ENCODE data around the gene RAD51B.

The RAD51B gene

DNA sequence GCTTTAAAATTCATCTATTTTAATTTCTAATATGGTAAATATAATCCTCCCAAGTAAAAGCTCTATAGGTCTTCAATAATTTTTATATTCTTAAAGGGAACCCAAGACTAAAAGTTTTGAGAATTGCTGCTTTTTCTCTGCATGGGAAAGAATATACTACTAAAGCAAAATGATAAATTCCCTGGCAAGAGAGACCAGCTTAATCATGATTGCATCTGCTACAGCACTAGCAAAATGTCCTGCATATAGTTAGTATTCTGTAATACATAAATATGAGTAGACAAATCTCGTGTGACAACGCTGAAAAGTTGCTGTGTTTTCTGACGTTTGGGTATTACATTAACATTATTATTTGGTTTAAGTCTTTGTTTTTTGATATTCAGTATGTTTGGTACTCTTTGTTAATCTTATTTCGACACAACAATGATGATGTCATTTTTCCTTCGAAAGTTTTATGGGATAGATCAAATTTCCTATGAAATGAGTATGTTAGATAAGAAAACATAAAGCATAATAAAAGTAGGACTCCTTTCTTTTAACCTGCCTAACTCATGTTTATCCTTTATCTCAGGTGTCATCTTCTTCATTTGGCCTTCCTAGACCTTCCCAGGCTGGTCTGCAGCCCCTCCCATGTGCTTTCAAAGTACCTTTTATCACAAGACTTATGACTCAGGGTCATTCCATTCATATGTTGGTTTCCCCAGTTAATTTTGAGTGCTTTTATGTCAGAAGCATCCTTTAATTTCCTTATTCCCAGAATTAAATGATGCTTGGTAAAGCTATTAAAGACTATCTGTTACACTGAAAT, 321.9 kb downstream of the RAD51B start:
- POLR2A ChIA-PET, result no interaction called here
- CTCF ChIA-PET, result interaction anchor here (0.6 kb wide), 2 partner anchors 12 to 197 kb away, joined by 3 to 6 read pairs; no protein-coding TSS in a partner anchor
- Histone ChIP-seq H3K4me1 (ENCODE audit: control insufficient read depth, insufficient read depth, low read length) (peaks cover 60% of the 10 kb centered on the region), H3K9me3 (ENCODE audit: control insufficient read depth, insufficient read depth, low read depth, low read length) (no peaks in the 10 kb centered on the region), H3K4me3 (ENCODE audit: low read depth, low read length) (no peak overlapping the region), H3K36me3 (ENCODE audit: control insufficient read depth in 2 of 2, insufficient read depth in 1 of 2, low read length in 2 of 2) (no peaks in the 10 kb centered on the region), H3K27ac (ENCODE audit: extremely low read depth, low read depth, low read length) (peak overlapping the region; percentile 96)
- TF ChIP-seq ZBTB1 (tag by site-specific recombination; IDR thresholded peaks at IDR 0.05) (no peak), TCF7L2 (IDR thresholded peaks at IDR 0.05; ENCODE audit: borderline replicate concordance, low read depth, low read length) (peak; percentile 84), ZNF214 (tag by site-specific recombination; IDR thresholded peaks at IDR 0.05; ENCODE audit: borderline replicate concordance) (no peak), WT1 (tag by site-specific recombination; IDR thresholded peaks at IDR 0.05) (peak; percentile 89), YY2 (tag by site-specific recombination; IDR thresholded peaks at IDR 0.05) (no peak), KLF9 (tag by site-specific recombination; IDR thresholded peaks at IDR 0.05; ENCODE audit: low read depth) (no peak), ZXDB (tag by site-specific recombination; IDR thresholded peaks at IDR 0.05) (peak; percentile 89), ZNF404 (tag by site-specific recombination; IDR thresholded peaks at IDR 0.05) (no peak), ZNF48 (tag by site-specific recombination; IDR thresholded peaks at IDR 0.05) (no peak), GLIS2 (tag by site-specific recombination; IDR thresholded peaks at IDR 0.05) (no peak), ZNF658 (tag by site-specific recombination; IDR thresholded peaks at IDR 0.05) (no peak), HOXA7 (CRISPR knock-in tag; IDR thresholded peaks at IDR 0.05; ENCODE audit: borderline replicate concordance) (no peak), ZNF155 (tag by site-specific recombination; IDR thresholded peaks at IDR 0.05) (no peak), ZNF624 (tag by site-specific recombination; IDR thresholded peaks at IDR 0.05) (no peak), ZNF548 (tag by site-specific recombination; IDR thresholded peaks at IDR 0.05) (no peak), ZSCAN30 (tag by site-specific recombination; IDR thresholded peaks at IDR 0.05) (0 out of 2 replicates have a peak, but pooled peaks have one; percentile 16), GLI4 (tag by site-specific recombination; IDR thresholded peaks at IDR 0.05) (no peak), ZNF112 (tag by site-specific recombination; IDR thresholded peaks at IDR 0.05) (no peak), KLF1 (tag by site-specific recombination; IDR thresholded peaks at IDR 0.05) (peak; percentile 44), ZNF670 (tag by site-specific recombination; IDR thresholded peaks at IDR 0.05; ENCODE audit: low read depth) (no peak), ZNF707 (tag by site-specific recombination; IDR thresholded peaks at IDR 0.05) (no peak), EGR2 (tag by site-specific recombination; IDR thresholded peaks at IDR 0.05; ENCODE audit: low read depth) (no peak), ZNF791 (tag by site-specific recombination; IDR thresholded peaks at IDR 0.05) (no peak), BCL11B (tag by site-specific recombination; IDR thresholded peaks at IDR 0.05; ENCODE audit: low read depth) (no peak), ZBTB21 (tag by site-specific recombination; IDR thresholded peaks at IDR 0.05) (peak; percentile 91), ZNF324 (tag by site-specific recombination; IDR thresholded peaks at IDR 0.05) (0 out of 2 replicates have a peak, but pooled peaks have one; percentile 64), ZNF423 (tag by site-specific recombination; IDR thresholded peaks at IDR 0.05) (no peak)
- TF ChIP-seq, protein P1, sequence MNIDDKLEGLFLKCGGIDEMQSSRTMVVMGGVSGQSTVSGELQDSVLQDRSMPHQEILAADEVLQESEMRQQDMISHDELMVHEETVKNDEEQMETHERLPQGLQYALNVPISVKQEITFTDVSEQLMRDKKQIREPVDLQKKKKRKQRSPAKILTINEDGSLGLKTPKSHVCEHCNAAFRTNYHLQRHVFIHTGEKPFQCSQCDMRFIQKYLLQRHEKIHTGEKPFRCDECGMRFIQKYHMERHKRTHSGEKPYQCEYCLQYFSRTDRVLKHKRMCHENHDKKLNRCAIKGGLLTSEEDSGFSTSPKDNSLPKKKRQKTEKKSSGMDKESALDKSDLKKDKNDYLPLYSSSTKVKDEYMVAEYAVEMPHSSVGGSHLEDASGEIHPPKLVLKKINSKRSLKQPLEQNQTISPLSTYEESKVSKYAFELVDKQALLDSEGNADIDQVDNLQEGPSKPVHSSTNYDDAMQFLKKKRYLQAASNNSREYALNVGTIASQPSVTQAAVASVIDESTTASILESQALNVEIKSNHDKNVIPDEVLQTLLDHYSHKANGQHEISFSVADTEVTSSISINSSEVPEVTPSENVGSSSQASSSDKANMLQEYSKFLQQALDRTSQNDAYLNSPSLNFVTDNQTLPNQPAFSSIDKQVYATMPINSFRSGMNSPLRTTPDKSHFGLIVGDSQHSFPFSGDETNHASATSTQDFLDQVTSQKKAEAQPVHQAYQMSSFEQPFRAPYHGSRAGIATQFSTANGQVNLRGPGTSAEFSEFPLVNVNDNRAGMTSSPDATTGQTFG (tag by site-specific recombination; IDR thresholded peaks at IDR 0.05; ENCODE audit: borderline replicate concordance), result no peak
- TF ChIP-seq, protein P2, sequence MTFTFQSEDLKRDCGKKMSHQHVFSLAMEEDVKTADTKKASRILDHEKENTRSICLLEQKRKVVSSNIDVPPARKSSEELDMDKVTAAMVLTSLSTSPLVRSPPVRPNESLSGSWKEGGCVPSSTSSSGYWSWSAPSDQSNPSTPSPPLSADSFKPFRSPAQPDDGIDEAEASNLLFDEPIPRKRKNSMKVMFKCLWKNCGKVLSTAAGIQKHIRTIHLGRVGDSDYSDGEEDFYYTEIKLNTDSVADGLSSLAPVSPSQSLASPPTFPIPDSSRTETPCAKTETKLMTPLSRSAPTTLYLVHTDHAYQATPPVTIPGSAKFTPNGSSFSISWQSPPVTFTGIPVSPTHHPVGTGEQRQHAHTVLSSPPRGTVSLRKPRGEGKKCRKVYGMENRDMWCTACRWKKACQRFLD (tag by site-specific recombination; IDR thresholded peaks at IDR 0.05), result no peak
- TF ChIP-seq, protein P3, sequence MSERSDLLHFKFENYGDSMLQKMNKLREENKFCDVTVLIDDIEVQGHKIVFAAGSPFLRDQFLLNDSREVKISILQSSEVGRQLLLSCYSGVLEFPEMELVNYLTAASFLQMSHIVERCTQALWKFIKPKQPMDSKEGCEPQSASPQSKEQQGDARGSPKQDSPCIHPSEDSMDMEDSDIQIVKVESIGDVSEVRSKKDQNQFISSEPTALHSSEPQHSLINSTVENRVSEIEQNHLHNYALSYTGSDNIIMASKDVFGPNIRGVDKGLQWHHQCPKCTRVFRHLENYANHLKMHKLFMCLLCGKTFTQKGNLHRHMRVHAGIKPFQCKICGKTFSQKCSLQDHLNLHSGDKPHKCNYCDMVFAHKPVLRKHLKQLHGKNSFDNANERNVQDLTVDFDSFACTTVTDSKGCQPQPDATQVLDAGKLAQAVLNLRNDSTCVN (tag by site-specific recombination; optimal IDR thresholded peaks at IDR 0.05), result no peak
- TF ChIP-seq, protein P4, sequence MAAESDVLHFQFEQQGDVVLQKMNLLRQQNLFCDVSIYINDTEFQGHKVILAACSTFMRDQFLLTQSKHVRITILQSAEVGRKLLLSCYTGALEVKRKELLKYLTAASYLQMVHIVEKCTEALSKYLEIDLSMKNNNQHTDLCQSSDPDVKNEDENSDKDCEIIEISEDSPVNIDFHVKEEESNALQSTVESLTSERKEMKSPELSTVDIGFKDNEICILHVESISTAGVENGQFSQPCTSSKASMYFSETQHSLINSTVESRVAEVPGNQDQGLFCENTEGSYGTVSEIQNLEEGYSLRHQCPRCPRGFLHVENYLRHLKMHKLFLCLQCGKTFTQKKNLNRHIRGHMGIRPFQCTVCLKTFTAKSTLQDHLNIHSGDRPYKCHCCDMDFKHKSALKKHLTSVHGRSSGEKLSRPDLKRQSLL (tag by site-specific recombination; IDR thresholded peaks at IDR 0.05), result no peak
- TF ChIP-seq, protein P5, sequence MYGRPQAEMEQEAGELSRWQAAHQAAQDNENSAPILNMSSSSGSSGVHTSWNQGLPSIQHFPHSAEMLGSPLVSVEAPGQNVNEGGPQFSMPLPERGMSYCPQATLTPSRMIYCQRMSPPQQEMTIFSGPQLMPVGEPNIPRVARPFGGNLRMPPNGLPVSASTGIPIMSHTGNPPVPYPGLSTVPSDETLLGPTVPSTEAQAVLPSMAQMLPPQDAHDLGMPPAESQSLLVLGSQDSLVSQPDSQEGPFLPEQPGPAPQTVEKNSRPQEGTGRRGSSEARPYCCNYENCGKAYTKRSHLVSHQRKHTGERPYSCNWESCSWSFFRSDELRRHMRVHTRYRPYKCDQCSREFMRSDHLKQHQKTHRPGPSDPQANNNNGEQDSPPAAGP (tag by site-specific recombination; IDR thresholded peaks at IDR 0.05), result 0 out of 2 replicates have a peak, but pooled peaks have one; percentile 34

All from HEK293 (cell line).